Measurements from ENCODE around the gene CNOT6.

The CNOT6 gene

DNA sequence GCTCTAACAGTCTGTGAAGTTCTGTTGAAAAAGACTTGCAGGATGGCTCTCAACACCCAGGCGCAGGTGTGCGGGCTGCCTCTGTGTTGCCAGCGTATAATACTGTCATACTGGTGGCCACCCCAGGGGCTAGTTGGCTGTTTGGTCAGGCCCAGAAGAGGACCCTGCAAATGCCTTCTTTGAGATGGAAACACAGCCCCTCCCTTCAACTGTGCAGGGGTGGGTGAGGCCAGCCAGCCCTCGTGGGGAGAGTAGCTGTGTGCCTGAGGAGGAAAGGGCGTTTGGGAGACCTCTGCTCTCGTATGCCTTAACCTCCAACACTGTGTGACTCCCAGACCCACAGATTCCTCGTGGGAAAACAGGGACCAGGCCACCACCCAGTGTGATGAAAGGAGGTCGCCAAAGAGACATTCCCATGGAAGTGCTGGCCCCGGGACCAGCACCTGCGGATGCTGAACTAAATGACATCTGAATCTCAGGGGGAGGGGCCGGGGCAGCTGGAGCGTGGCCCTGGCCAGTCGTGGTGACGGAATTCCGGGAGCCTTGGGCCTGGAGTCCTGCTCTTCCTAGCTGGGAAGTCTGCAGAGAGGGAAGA, 108.4 kb downstream of the CNOT6 start:
- DNase-seq = no peak

DNA sequence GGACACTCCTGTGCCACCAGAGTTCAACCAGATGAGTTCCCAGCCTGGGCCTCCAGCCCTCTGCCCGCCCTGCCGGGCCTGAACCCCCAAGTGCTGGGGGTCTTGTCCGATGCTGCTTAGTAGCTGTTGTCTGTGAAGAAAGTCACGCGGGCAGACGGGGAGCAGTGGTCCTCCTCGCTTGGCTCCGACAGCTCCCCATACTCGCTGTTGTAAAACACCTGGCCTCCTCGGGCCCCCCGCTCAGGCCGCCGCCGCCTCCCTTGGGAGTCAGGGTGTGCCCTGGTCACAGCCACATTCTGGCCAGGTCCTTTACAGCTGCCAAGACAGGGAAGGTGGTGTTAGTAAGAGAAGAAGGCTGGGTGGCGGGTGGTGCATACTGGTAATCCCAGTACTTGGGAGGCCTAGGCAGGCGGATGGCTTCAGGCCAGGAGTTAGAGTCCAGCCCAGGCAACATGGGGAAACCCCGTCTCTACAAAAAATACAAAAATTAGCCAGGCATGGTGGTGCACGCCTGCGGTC, 109.0 kb downstream of the CNOT6 start:
- no peak for DNase-seq

DNA sequence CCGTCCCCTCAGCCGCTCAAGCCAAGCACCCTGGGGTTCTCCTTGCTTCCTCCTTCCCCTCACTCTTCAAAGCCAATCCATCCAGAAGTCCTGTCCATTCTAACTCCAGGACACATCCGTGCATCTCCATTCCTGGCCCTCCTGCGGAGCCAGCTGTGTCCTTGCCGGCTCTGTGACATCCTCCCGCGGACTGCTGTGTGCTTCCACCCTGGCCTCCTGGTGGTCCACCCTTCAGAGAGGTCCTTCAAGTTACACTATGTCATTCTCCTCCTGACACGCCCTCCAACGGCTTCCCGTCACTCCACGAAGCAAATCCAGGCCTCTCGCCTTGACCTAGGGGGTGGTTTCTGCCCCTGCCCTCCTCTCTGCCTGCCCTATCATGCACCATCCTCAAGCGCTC, 110.1 kb downstream of the CNOT6 start:
- no peak for DNase-seq

GRCh38 chr5:180605554-180606214, 111.5 kb downstream of the CNOT6 start:
- DNase-seq = peak; percentile 62

DNA sequence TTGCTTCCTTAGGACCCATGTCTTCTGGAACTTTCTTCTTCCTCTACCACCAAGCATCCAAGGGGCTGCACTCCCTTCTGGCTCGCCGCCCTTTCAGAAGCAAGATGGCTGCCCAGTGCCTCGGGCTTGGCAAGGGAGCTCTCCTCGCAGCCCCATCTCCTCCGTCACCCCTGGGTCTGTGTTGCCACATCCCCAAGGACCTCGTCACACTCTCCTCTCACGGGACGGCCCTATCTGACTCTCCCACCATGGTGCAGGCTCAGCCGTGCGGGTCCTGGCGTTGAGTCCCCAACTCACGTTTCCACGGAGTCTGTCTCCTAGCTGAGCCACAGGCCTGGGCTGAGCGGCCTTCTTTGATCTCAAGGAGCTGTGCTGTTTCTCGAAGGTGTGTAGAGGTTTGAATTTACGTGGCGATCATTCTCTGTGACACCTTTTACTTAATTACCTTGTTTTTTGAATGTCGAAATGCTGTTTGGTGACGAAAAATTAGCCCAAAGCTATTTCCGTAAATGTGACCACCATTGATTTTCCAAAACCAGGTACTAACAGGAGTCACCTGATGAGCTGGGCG, 112.1 kb downstream of the CNOT6 start:
- no peak for DNase-seq

- DNase-seq = peak; percentile 9
Measured at GRCh38 chr5:180607861-180608571, 113.8 kb downstream of the CNOT6 start.

GRCh38 chr5:180608572-180609310, 114.6 kb downstream of the CNOT6 start:
- DNase-seq = no peak

- no peak for DNase-seq
Measured at GRCh38 chr5:180609386-180609785, 115.2 kb downstream of the CNOT6 start.

DNA sequence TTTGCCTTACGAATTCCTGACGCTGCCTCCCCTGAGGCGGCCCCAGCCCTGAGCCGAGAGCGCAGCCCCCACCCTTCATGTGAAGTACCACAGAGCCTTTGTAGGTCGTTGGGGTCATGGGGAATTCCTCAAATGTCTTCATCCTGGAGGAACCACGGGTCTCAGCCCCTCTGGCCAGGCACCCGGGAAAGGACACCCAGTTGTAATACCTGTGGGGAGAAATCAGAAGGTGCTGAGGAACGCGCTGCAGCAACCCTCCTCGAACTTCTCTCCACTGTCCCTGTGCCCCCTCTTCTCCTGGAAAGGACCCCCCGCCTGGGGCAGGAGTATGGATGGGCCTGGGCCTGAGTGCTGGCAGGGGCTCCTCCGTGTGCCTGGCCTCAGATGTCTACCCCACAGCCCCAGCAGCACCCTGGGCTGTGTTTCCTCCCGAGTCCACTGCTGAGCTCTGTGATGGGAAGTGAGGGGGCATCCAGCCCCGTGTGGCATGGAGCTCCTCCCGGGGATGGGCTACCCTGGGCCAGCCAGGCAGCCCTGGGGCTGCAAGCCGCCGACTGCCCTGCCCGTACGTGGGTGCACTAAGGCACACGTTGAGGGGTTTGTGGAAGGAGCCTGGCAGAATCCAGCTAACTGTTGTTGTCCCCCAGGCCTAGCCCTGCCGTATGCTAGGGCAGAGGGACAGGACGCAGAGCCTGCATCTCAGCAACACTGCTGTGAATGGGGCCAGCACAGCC, 115.8 kb downstream of the CNOT6 start:
- no peak for DNase-seq

- no peak for DNase-seq
Measured at GRCh38 chr5:180611140-180611850, 117.1 kb downstream of the CNOT6 start.

GRCh38 chr5:180612683-180613082, 118.5 kb downstream of the CNOT6 start:
- DNase-seq = no peak

- DNase-seq = no peak
Measured at GRCh38 chr5:180613188-180613813, 119.1 kb downstream of the CNOT6 start.

DNA sequence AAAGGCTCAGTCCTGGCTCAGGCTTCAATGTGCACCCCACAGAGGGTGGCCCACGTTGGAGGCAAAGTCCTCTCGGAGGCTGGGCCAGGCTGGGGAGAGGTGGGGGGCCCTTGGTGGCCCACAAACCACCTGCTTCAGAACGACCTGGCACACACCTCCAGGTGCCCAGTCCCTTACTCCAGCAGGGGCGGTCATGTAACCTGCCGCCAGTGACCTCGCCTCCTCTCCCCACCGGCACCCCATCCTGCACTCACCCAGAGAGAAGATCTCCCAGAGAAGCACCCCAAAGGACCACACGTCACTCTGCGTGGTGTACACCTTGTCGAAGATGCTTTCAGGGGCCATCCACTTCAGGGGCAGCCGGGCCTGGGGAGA, 119.6 kb downstream of the CNOT6 start:
- DNase-seq = no peak

DNA sequence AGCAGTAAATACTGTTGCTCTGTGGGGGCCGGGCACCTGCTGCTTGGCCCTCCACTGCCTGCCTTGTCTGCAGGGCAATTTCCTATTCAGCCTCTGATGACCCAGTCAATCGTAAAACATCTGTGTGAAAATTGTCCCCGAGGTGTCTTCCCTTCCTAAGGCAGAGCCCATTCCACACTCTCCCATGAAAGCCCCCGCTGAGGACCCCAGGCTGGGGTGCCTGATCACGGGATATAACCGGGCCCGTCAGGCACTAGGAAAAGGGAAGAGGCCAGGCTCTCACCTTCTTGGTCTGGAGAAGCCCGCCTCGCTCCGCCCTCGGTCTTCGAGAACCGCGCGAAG, 124.3 kb downstream of the CNOT6 start:
- no peak for DNase-seq

- peak; percentile 17 for DNase-seq
Measured at GRCh38 chr5:180618829-180619562, 124.8 kb downstream of the CNOT6 start.

- DNase-seq = no peak
Measured at GRCh38 chr5:180619563-180619915, 125.4 kb downstream of the CNOT6 start.

- DNase-seq = no peak
Measured at GRCh38 chr5:180620014-180620413, 125.8 kb downstream of the CNOT6 start.

DNA sequence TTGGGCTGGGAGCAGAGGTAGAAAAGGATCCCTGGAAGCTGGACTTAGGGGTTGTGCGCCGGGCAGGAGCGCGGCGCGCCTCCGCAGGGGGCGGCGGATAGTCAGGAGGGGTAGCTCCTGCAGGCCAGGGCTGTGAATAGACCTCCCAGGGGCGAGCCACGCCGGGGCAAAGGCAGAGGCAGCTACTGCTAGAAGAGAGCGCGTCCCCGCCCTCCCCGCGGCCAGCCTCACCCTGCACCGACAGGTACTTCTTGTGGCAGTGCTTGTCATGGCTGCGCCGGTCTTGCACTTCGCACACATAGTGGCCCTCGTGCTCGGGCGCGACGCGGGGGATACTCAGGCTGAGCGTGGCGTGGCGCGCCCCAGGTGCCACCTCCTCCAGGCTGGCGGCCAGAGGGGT, 127.1 kb downstream of the CNOT6 start:
- DNase-seq = no peak

- no peak for DNase-seq
Measured at GRCh38 chr5:180622910-180623309, 128.7 kb downstream of the CNOT6 start.

DNA sequence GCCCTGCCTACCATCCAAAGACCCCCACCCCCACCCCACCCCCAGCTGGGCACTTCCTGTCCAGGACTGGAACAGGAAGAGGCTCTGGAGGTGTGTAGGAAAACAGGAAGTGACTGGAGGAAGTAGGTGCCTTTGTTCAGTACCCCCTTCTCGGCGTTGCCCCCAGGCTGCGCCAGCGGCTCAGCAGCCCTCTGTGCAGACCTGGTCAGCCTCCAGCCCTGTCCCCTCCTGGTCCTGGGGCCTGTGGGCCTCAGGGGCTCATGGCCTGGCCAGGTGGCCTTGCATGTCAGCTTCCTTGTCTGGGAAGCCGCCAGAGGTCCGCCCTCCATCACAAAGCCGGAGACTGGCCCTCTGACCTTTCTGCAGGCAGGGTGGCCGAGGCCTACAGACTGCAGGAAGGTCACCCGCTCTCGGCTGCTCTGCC, 129.2 kb downstream of the CNOT6 start:
- no peak for DNase-seq

DNA sequence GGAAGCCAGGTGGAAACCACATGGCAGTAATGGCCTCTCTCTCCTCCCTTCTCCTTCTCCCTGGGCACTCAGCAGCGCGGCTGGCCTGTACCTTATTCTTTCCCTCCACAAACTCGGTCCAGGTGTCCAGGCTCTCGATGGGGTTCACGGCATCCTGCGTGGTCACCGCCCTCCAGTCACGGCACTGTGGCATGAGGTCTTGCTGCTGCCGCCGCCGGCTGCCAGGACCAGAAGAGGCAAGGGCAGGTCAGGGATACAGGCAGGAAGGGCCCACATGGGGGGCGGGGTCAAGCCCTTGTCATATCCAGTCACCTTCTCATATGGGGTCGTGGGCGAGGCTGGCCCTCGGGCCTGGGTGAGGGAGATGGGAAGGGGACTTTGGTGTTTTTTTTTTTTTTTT, 129.7 kb downstream of the CNOT6 start:
- DNase-seq = no peak

Data from activated naive CD4-positive, alpha-beta T cell treated with Interleukin-2 at 50 U/mL for 16 hours (primary cell).